Neural cell (in vitro differentiated cells): ENCODE measurements around the gene ADGRA1. TPM values are rescaled to one million over a fixed set of nuclear protein-coding genes. Genes with fewer than 3 reads are reported as not detected.

Source experiments
- H2AFZ ChIP-seq: fragments of 200-600, 300-800 bp; sonication (generic), shearing (Covaris generic); 2 replicates; pipeline ENCODE4 v1.6.0; 2014; ENCODE audit warnings: low read depth, mild to moderate bottlenecking, antibody characterized with exemption, low read length, moderate library complexity
- H3F3A ChIP-seq: fragments of 200-600 bp; shearing (Covaris generic); 2 replicates; pipeline ENCODE4 v1.6.1; 2016; ENCODE audit warnings: mild to moderate bottlenecking, moderate library complexity, mixed read lengths, antibody characterized with exemption, low read length; ENCODE audit not compliant: insufficient read depth, poor library complexity, severe bottlenecking
- H3K27ac ChIP-seq: fragments of 200-600, 300-800 bp; sonication (generic), shearing (Covaris generic); 2 replicates; pipeline ENCODE4 v1.5.1; 2014; ENCODE audit warnings: mild to moderate bottlenecking, low read length, moderate library complexity
- H3K27me3 ChIP-seq: fragments of 300-800, 200-600 bp; sonication (generic), shearing (Covaris generic); 2 replicates; pipeline ENCODE4 v1.6.0; 2014; ENCODE audit warnings: mild to moderate bottlenecking, low read depth, low read length, moderate library complexity; ENCODE audit not compliant: insufficient read depth
- H3K36me3 ChIP-seq: fragments of 300-800, 200-600 bp; sonication (generic), shearing (Covaris generic); 2 replicates; pipeline ENCODE4 v1.5.1; 2014; ENCODE audit warnings: mild to moderate bottlenecking, antibody characterized with exemption, low read length, moderate library complexity; ENCODE audit not compliant: insufficient read depth
- H3K4me2 ChIP-seq: fragments of 300-800, 200-600 bp; sonication (generic), shearing (Covaris generic); 2 replicates; pipeline ENCODE4 v1.6.0; 2014; ENCODE audit warnings: mild to moderate bottlenecking, low read length
- H3K4me3 ChIP-seq: fragments of 300-800, 200-600 bp; sonication (generic), shearing (Covaris generic); 2 replicates; pipeline ENCODE4 v1.5.1; 2014; ENCODE audit warnings: mild to moderate bottlenecking, low read length, moderate library complexity
- H3K79me2 ChIP-seq: fragments of 200-600 bp; shearing (Covaris generic); replicated peaks from 2 replicates; pipeline ENCODE4 v1.6.0; 2014; ENCODE audit warnings: mild to moderate bottlenecking, low read length, moderate library complexity; ENCODE audit not compliant: insufficient read depth
- H3K9ac ChIP-seq: fragments of 300-800, 200-600 bp; sonication (generic), shearing (Covaris generic); 2 replicates; pipeline ENCODE4 v1.6.1; 2016; ENCODE audit warnings: mild to moderate bottlenecking, low read length, mixed read lengths
- H3K9me2 ChIP-seq: fragments of 200-600 bp; shearing (Covaris generic); 2 replicates; pipeline ENCODE4 v1.6.1; 2016; ENCODE audit warnings: mild to moderate bottlenecking, low read length, mixed read lengths; ENCODE audit not compliant: insufficient read depth
- H3K9me3 ChIP-seq: fragments of 200-600, 300-800 bp; sonication (generic), shearing (Covaris generic); 2 replicates; pipeline ENCODE4 v1.6.1; 2016; ENCODE audit warnings: mild to moderate bottlenecking, mixed run types, low read length, moderate library complexity, mixed read lengths
- H4K20me1 ChIP-seq: fragments of 200-600 bp; shearing (Covaris generic); 2 replicates; pipeline ENCODE4 v1.6.1; 2016; ENCODE audit warnings: mild to moderate bottlenecking, mixed run types; ENCODE audit not compliant: insufficient read depth
- CTCF ChIP-seq: fragments of 450-650 bp; IDR thresholded peaks from 2 replicates; pipeline ENCODE4 v1.5.1; 2014; ENCODE audit warnings: antibody characterized with exemption, mild to moderate bottlenecking, moderate library complexity; ENCODE audit not compliant: poor library complexity, severe bottlenecking
- EP300 ChIP-seq: fragments of 450-650 bp; conservative IDR thresholded peaks from 2 replicates; pipeline ENCODE4 v1.6.1; 2014; ENCODE audit warnings: antibody characterized with exemption, mild to moderate bottlenecking, moderate library complexity; ENCODE audit not compliant: poor library complexity, severe bottlenecking
- EZH2 ChIP-seq: fragments of 200-600, 300-800 bp; shearing (Covaris generic), sonication (generic); IDR thresholded peaks from 2 replicates; pipeline ENCODE4 v1.6.1; 2014; ENCODE audit warnings: antibody characterized with exemption, low read length, borderline replicate concordance, mild to moderate bottlenecking; ENCODE audit not compliant: insufficient read depth, poor library complexity, severe bottlenecking
- MXI1 ChIP-seq: fragments of 450-650 bp; conservative IDR thresholded peaks from 2 replicates; pipeline ENCODE4 v1.6.1; 2014; ENCODE audit warnings: antibody characterized with exemption, mild to moderate bottlenecking; ENCODE audit not compliant: poor library complexity, severe bottlenecking
- POLR2AphosphoS5 ChIP-seq: IDR thresholded peaks from 2 replicates; pipeline ENCODE4 v1.6.1; 2012
- RAD21 ChIP-seq: fragments of 450-650 bp; conservative IDR thresholded peaks from 2 replicates; pipeline ENCODE4 v1.6.1; 2014; ENCODE audit warnings: antibody characterized with exemption, mild to moderate bottlenecking, moderate library complexity
- REST ChIP-seq: IDR thresholded peaks from 2 replicates; pipeline ENCODE4 v1.6.1; 2012; ENCODE audit warnings: borderline replicate concordance
- SMC3 ChIP-seq: fragments of 450-650 bp; conservative IDR thresholded peaks from 2 replicates; pipeline ENCODE4 v1.6.1; 2014; ENCODE audit warnings: antibody characterized with exemption, mild to moderate bottlenecking, moderate library complexity; ENCODE audit not compliant: poor library complexity
- TAF1 ChIP-seq: IDR thresholded peaks from 2 replicates; pipeline ENCODE4 v1.6.1; 2012; ENCODE audit warnings: low read depth
- polyA plus RNA-seq: library from polyadenylated mRNA; depleted of rRNA; stranded (reverse); fragments of >200 nt; gene quantifications from 2 replicates; pipeline ENCODE4 v1.2.3, GENCODE V29; 2014

The ADGRA1 gene
- polyA plus RNA-seq, 1 donor from 2014 or later = 2.2 TPM

DNA sequence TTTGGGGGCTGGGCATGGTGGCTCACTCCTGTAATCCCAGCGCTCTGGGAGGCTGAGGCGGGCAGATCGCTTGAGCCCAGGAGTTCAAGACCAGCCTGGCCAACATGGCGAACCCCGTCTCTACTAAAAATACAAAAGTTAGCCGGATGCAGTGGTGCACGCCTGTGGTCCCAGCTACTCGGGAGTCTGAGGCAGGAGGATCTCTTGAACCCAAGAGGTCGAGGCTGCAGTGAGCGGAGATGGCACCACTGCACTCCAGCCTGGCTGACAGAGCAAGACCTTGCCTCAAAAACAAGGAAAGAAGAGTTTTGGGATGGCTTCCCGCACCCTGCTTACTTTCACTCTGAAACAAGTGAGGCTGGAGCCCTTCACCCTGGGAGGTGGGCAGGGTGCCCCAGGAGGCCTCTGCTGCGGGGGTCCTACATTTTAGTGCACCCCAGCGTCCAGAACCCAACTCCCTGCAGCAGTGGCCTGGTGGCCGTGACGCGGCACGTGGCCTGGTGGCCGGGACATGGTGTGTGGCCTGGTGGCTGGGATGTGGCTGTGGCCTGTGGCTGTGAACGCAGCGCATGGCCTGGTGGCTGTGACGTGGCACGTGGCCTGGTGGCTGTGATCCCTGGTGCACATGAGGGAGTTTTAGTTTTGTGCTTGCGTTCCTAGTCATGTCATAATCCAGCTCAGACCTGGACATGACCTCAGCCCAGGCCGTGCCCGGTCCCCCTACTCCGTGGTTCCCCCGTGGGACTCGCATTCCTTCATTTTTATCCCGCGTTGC is 81.6 kb downstream of the ADGRA1 start:
- Histone ChIP-seq H3K4me2 (no peak overlapping the region), H3K27ac (no peak overlapping the region), H3K9me2 (no peaks in the 10 kb centered on the region), H4K20me1 (no peaks in the 10 kb centered on the region), H3K9me3 (no peaks in the 10 kb centered on the region), H3K36me3 (no peaks in the 10 kb centered on the region), H2AFZ (no peak overlapping the region), H3K9ac (no peak overlapping the region), H3K27me3 (no peaks in the 10 kb centered on the region), H3K4me3 (no peak overlapping the region), H3K79me2 (no peaks in the 10 kb centered on the region), H3F3A (no peaks in the 10 kb centered on the region)
- TF ChIP-seq REST = no peak
- no peak for TF ChIP-seq TAF1
- TF ChIP-seq EP300 = no peak
- TF ChIP-seq SMC3 = no peak
- no peak for TF ChIP-seq CTCF
- TF ChIP-seq RAD21 = no peak
- TF ChIP-seq MXI1 = no peak
- TF ChIP-seq POLR2AphosphoS5 = no peak
- no peak for TF ChIP-seq EZH2

DNA sequence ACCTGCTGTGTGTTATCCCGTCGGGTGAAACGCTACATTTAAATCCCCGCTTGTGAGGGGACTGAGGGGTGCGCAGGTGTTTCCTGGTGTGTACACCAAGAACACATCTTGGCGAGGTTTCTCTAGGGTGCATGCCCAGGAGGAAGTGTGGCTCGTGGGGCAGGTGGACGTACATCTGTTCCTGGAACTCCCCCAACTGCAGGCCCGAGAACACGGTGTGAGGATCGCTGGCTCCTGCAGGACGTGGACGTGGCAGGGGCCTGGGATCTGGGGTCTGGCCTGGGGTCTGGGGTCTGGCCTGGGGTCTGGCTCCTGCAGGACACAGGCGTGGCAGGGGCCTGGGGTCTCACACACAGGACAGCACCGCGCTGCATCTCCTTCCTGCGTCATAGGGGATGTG is 82.4 kb downstream of the ADGRA1 start:
- no peaks in the 10 kb centered on the region for H3K79me2 ChIP-seq
- no peaks in the 10 kb centered on the region for H4K20me1 ChIP-seq
- H2AFZ ChIP-seq = no peak overlapping the region
- H3F3A ChIP-seq = no peaks in the 10 kb centered on the region
- no peaks in the 10 kb centered on the region for H3K9me2 ChIP-seq
- no peak overlapping the region for H3K27ac ChIP-seq
- H3K9ac ChIP-seq = no peak overlapping the region
- TF ChIP-seq CTCF (no peak), RAD21 (no peak), EZH2 (no peak), POLR2AphosphoS5 (no peak), MXI1 (no peak), EP300 (no peak), REST (no peak), TAF1 (no peak), SMC3 (no peak)
- H3K9me3 ChIP-seq = no peaks in the 10 kb centered on the region
- no peaks in the 10 kb centered on the region for H3K36me3 ChIP-seq
- H3K4me3 ChIP-seq = no peak overlapping the region
- H3K27me3 ChIP-seq = no peaks in the 10 kb centered on the region
- H3K4me2 ChIP-seq = no peak overlapping the region
